HPDE6-E6E7 (cell line): ENCODE measurements around the gene SNX20.
A peak's percentile ranks its signal among the peaks of the same experiment; 100 is the strongest.

Source experiments
- DNase-seq: peaks from one replicate; pipeline ENCODE4 v3.0.0; 2011; ENCODE audit warnings: missing footprints; ENCODE audit errors: extremely low spot score

The SNX20 gene, protein sequence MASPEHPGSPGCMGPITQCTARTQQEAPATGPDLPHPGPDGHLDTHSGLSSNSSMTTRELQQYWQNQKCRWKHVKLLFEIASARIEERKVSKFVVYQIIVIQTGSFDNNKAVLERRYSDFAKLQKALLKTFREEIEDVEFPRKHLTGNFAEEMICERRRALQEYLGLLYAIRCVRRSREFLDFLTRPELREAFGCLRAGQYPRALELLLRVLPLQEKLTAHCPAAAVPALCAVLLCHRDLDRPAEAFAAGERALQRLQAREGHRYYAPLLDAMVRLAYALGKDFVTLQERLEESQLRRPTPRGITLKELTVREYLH

DNA sequence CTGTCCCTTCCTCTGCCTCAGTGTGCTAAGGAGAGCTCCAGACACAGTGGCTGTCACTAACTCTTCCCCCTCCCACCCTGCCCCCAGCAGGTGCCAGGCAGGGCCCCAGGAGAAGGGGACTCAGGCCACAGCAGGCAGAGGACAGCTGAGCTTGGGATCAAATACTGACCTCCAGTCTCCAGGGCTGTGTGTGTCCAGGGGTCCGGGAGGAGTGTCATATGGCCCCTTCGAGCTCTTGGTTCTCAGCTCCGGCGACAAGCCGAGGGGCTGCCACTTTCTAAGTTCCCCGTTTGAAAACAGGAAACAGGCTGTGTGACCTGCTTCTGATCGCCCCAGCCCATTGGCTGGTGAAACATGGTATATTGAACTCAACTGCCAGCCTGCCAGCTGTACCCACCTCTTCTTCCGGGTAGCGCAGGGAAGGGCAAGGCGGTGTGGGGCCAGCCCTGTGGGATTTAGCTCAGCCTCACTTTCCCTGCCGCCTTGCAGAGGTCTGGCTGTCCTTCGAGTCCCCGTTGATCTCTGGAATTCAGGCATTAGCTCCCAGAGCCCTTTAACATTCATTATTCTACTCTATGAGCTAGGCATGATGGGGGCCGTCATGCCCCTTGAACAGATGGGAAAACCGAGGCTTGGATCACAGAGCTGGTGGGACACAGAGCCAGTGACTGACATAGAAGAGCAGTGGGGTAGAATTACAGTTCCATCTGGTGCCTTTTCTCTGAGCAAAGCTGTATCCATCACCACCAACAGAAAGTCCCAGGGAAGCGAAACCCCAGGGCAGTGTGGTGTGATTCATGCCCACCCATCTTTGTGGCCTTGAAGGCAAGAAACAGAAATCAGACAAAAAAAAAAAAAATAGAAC lies at the start of gene SNX20:
Gene SNX20 (minus strand): TSS at position 292 of the 865 bp plus-strand sequence. CDS start 3,786 bp downstream, outside the sequence.
- no peak for DNase-seq

DNA sequence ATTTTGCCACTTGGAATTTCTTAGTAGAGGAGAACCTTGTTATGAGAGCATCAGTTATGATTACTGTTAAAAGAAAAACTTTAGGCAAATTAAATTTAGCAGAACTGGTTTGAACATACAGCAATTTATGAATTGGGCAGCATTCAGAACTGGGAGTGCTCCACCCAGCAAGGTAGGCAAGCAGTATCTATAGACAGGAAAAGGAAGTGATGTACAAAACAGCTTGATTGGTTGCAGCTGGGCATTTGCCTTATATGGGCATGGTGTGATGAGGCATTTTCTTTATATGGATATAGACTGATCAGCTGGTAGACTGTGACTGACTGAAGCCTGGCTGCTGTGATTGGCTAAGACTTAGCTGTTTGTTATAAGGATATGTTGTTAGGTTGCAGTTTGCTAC lies 43.2 kb upstream of the SNX20 start:
- DNase-seq, result no peak

DNA sequence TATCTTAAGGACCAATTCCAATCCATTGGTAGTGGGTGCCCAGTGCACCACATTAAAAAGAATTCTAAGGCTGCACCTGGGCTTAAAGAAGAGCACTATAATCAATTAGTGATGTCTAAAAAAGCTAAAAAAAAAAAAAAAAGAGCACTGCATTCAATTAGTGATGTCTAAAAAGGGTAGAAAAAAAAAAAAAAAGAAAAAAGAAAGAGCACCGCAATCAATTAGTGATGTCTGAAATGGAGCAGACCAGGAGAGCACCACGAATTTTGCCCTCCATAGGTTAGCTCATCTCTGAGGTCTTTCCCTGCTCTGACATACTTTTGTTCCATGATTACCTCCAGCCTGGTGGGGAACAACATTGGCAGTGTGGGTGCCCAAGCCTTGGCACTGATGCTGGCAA lies 41.8 kb upstream of the SNX20 start:
- no peak for DNase-seq

DNA sequence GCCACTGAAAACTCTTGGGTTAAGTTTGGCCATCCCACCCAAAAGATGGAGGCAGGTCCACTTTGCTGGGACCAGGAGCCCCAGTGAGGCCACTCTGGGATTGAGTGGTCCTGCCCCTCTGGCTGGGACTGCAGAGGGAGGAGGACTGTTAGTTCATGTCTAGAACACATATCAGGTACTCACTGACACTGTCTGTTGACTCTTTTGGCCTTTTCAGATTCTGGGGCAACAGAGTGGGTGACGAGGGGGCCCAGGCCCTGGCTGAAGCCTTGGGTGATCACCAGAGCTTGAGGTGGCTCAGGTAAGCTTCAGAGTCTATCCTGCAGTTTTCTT lies 41.3 kb upstream of the SNX20 start:
- DNase-seq, result no peak

DNA sequence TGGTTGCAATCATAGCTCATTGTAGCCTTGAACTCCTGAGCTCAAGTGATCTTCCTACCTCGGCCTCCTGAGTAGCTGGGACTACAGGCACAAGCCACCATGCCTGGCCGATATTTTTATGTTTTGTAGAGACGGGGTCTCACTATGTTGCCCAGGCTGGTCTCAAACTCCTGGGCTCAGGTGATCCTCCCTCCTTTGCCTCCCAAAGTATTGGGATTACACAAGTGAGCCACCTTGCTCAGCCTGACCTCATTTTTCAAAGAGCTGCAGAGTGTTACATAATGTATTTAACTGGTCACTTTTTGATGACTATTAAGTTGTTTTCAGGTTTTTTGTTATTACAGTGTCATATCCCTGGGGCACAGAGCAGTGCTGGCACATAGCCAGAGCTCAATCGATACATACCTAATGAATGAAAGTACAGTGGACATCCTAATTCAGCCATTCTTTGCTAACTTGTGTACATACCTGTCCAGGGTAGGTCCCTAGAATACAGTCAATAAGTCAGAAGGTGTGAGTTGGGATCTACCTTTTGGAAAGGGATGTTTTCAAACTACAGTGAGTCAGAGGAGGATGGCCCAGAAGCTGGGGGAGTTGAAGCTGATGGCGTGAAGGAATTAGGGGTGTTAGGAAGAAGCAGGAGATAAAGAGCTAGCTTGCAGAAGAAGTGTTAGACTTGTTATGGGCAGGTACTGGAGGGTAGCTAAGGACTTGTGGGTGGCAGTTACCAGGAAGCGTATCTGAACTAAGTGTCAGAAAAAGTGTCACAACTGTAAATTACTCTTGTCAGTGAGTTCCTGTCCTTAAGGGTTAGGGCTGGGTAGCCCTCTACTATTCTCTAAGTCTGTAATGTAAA lies 40.7 kb upstream of the SNX20 start:
- no peak for DNase-seq

DNA sequence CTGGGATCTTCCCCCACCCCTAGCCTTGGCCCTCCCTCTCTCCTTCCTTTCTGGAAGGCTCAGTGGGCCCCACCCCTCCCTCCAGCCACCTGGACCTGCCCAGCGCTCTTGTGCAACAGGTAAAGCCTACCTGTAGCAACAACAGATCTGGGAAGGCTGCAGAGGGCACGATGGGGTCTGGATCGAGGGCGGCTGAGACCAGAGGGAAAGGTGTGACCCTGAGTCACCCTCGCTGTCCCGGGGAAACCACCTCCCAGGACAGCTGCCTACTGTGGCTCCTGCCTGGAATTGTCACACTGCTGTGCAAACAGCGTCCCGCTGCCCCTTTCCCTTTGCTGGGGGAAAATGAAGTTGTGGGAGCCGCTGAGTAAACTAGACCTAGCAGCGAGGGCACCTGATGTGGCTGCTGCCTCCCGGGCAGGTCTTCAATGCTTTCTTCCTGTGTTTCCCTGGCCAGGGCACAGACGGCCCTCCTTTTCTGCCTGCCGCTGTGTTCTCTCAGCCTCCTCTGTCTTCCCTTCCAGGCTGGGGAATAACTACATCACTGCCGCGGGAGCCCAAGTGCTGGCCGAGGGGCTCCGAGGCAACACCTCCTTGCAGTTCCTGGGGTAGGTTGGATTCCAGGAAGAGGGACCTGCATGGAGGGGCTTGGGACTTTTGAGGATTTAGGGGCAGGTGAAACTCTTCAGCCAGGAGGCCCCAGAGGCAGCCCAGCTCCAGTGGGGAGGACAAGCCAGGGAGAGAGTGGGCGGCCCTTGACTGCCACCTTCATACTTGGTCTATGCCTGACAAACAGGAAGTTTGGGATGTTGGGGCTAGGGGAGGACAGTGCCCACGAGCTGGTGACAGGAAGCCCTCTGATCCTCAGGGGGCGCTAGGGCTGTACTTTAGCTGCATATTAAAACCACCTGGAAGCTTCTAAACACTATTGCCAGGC lies 38.6 kb upstream of the SNX20 start:
- peak; percentile 77 for DNase-seq

DNA sequence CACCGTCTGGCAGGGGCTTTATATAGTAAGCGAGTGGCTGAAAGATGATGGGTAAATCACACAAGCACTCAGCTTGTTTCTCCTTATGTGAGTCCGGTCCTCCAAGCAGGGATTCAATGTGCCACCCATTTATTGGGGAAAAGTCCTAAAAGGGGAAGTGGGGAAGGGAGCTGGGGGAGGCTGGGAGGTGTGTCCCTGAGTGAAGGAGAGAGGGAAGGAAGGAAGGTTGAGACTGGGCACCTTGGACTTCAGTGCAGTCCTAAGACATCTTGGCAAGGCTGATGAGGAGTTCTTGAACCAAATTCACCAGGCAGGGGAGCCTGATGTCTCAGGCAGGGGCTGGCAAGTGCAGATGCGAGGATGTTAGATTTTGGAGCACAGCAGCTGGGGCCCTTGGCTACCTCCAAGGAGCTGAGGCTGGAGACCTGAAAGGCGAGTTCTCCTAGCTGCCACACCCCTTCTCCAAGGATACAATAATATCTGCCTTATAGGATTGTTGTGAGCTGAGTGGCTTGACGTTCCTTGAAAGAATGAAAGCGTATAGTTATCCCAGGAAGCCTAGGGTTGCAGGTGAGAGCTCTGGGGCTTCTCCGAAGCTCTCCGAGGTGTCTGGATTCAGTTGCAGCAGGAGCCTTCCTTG lies 37.8 kb upstream of the SNX20 start:
- DNase-seq, result peak; percentile 75

DNA sequence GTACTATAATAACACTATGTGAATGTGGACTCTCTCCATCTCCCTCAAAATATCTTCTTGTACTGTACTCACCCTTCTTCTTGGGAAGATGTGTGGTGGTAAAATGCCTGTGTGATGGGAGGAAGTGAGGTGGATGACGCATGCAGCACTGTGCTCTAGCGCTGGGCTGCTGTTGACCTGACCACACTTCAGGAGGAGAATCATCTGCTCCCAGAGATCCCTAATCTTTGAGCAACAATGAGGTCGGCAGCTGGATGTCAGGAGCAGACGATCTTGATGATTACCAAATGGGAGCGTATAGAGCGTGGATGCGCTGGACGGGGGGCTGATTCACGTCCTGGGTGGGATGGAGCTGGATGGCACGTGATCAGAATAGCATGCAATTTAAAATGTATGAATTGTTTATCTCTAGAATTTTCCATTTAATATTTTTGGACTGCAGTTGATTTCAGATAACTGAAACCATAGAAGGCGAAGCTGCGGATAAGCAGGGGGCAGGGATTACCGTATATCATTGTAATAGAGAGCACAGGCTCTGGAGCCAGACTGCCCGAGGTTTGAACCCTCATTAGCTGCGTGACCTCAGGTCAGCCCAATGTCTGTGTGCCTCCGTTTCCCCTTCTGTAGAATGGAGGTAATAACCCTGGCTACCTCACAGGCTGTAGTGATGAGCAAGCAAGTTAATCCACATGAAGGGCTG lies 37.1 kb upstream of the SNX20 start:
- no peak for DNase-seq

DNA sequence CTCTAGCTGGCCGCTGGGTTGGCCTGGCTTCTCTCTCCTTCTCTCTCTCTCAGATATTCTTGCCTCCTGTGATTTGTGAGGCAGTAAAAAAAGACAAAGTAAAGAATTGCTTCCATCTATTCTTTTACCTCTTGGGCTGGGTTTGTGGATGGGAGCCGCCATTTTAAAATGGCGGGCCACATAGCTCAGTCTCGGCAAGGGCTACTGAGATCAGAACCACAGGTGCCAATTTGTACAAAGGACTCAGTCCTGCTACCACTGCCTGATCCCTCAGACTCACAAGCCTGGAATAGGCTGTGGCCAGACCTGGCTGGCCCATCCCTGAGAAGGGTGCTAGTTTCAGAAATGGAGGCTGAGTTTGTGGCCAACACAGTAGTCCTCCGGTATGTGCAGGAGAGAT lies 36.4 kb upstream of the SNX20 start:
- DNase-seq, result no peak

DNA sequence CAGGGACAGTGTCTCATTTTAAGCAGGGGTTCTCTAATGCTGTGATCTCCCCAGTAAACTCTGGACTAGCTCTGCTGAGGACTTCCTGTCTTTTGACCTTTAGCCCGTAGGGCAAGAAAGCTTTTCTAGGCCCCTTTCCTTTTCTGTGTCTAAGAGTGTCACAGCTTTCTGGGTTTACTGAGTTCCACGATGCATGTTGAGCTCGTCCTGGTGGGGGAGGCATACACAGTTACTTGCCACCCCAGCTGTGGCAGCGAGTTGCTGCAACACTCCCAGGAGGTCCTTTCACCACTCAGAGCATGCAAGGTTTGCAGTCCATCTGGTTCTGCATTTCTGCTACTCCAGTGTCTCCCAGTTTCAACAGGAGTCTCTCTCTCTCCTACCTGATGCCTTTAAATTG lies 36.0 kb upstream of the SNX20 start:
- no peak for DNase-seq

DNA sequence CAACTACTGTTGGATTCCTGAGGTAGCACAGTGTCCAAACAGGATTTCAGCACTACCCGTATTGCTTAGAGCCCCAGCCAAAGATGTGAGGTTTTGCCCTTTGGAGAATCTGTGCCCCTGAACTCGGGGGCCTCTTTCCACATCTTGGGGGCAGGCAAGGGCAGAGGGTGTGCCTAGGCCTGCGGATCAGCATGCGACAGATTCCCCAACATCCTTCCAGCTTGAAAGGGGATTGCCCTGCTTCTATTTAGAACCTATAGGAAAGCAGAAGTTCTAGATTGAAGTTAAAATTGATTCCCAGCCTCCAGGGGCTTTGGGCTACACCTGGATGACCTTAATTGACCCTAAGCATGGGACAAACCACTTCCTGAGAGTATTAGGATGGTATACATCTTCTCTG lies 31.8 kb upstream of the SNX20 start:
- DNase-seq, result no peak

DNA sequence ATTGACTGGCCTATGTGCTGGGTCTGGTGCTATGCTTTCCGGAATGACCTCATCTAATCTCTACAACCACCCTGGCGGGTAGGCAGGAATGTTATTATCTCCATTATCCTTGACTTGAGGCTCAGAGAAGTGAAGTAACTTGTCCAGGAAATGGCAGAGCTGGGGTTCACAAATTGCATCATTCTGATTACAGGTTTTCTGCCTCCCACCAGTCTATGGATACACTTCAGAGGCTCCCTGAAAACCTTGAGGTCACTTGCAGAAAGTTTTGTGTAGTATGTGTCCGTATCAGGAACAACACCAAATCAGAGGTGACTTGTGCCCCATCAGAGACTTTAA lies 31.4 kb upstream of the SNX20 start:
- DNase-seq, result no peak

DNA sequence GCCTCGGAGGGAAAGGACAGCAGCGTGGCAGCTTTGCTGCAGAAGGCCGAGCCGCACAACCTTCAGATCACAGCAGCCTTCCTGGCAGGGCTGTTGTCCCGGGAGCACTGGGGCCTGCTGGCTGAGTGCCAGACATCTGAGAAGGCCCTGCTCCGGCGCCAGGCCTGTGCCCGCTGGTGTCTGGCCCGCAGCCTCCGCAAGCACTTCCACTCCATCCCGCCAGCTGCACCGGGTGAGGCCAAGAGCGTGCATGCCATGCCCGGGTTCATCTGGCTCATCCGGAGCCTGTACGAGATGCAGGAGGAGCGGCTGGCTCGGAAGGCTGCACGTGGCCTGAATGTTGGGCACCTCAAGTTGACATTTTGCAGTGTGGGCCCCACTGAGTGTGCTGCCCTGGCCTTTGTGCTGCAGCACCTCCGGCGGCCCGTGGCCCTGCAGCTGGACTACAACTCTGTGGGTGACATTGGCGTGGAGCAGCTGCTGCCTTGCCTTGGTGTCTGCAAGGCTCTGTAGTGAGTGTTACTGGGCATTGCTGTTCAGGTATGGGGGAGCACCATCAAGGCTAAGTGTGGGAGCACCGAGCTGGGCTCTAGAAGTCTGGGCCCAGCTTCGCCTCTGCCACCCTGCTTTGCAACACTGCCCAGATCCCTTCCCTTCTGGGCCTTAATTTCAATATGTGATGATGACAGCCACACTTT lies 30.9 kb upstream of the SNX20 start:
- DNase-seq, result no peak

DNA sequence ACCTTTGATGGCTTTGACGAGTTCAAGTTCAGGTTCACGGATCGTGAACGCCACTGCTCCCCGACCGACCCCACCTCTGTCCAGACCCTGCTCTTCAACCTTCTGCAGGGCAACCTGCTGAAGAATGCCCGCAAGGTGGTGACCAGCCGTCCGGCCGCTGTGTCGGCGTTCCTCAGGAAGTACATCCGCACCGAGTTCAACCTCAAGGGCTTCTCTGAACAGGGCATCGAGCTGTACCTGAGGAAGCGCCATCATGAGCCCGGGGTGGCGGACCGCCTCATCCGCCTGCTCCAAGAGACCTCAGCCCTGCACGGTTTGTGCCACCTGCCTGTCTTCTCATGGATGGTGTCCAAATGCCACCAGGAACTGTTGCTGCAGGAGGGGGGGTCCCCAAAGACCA lies 29.9 kb upstream of the SNX20 start:
- DNase-seq, result no peak

DNA sequence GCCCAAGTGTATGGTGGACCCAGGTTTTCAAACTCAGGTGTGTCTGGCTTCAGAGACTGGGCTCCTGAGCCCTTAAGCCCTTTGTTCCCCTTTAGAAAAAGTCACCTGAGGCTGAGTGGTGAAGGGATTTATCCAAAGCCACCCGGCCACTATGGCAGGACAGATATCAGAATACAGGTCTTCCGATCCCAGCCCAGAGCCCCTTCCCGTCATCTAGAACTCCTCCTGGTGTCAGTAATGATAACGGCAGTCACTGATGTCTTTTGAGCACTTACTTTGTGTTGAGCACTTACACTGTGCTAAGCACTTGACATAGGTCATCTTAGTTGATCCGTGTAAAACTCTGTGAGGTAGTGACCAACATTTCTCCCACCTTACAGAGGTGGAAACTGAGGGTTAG lies 28.9 kb upstream of the SNX20 start:
- DNase-seq, result no peak

DNA sequence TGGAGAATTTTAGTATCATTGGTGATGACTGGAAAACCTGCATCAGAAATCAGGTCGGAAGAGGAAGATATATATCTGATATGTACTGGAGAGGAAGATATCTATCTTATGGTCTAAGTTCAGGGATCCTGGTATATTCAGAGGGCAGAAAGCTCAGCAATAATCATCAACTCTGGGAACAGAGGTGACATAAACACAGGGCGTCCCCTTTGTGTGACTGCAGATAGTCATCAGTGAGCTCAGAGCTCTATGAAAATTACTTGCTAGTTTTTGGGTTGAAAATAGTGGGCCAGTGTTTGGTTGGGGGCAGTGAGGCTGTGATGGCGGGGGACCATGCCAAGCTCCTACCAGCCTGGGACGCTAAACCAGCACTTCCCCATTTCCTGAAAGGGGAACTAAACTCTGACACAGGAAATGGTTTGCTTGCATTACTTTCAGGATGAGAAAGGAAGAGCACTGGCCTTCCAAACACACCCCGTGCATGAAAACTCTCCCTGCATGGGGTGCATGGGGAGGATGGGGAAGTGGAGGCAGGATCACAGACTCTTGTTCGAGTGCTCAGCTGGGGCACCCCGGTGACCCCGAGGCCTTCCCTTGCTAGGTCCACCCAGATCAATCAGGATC lies 28.1 kb upstream of the SNX20 start:
- no peak for DNase-seq

DNA sequence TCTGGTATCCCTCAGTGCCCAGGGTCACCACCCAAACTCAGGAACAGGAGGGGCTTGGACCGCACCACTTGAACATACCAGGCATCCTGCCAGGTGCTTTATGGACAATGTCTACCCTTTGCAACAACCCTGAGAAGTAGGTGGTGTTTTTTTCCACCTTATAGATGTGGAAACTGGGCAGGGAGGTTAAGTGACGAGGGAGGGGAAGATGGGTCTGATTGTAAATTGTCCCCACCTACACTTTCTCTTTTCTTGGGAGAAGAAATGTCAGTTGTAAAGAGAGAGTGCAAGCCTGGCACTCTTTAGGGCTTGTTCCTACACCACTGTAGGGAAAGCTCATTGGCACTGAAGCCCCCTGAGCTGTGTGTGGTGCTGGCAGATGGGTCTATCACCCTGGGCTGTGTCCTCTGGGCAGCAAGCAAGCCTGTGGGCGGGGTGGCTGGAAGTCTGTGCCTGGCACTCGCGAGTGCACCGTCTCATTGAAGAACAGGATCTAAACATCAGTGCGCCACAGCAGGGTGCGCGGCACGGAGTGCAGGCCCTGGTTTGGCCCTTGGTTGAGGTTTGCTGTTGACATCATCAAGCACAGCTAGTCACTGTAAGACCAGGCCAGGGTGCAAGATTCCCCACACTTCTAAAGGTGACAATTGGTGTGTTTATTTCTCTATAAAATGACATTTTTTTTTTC lies 27.4 kb upstream of the SNX20 start:
- DNase-seq, result no peak

DNA sequence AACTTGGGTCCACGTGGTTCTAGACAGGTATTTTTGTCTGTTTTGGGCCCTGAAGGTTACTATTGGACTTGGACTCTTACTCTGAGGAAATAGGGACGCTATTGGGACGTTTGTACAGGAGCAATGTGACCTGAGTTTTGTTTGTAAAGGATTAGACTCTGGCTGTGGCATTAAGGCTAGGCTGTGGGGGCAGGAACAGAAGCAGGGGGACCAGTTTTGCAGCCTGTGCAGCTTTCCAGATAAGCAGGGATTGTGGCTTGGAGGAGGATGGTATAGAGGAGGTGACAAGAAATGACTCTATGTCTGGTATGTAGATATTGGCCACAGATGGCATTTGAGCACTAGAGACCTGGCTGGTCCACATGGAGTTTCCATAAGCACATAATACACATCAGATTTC lies 25.1 kb upstream of the SNX20 start:
- DNase-seq, result no peak
